ENCODE measurements around the gene MKRN2. TPM values are rescaled to one million over a fixed set of nuclear protein-coding genes. Genes with fewer than 3 reads are reported as not detected.

The MKRN2 gene
- total and polyA plus RNA-seq, 2 donors (not counting 3 experiments of a cell fraction or from before 2014, with no cell fraction given) = 27.3 to 29.9 TPM

- intact Hi-C loops (cut with micrococcal nuclease) (no loop called here), dilution Hi-C loops (cut with MboI; ENCODE audit: extremely low pct_ligation_motif_present, low sequenced_read_pairs) (no loop called here)
- no peak for TF ChIP-seq MAX (IDR thresholded peaks at IDR 0.05; ENCODE audit: insufficient read depth, insufficient read length)
- TF ChIP-seq MYC (IDR thresholded peaks at IDR 0.05; ENCODE audit: low read depth, low read length) = no peak
- no peak for TF ChIP-seq FOS (IDR thresholded peaks at IDR 0.05; ENCODE audit: borderline replicate concordance, insufficient read depth, low read length)
- TF ChIP-seq EZH2 (IDR thresholded peaks at IDR 0.05; ENCODE audit: borderline replicate concordance, low read depth, low read length, severe bottlenecking) = no peak
- no peak for DNase-seq (ENCODE audit: low read depth, low spot score)
- no peak overlapping the region for H3K9ac ChIP-seq (replicated peaks; ENCODE audit: extremely low read depth, insufficient read depth, low read length)
- ChIA-PET CTCF (no interaction called here), POLR2A (no interaction called here)
- H3K27ac ChIP-seq (ENCODE audit: insufficient read depth, low read depth, low read length) = no peak overlapping the region
- H3K4me3 ChIP-seq (replicated peaks in 1 of 3; ENCODE audit: insufficient read depth in 1 of 3, low read depth in 1 of 3, low read length in 3 of 3) = no peak overlapping the region
- H3K36me3 ChIP-seq (ENCODE audit: control insufficient read depth in 2 of 2, extremely low read depth in 1 of 2, insufficient read depth in 2 of 2, low read length in 2 of 2) = no peaks in the 10 kb centered on the region
- H3K9me1 ChIP-seq (replicated peaks; ENCODE audit: control insufficient read depth, extremely low read depth, insufficient read depth, low read length) = peaks cover 3% of the 10 kb centered on the region
- H3K4me1 ChIP-seq (ENCODE audit: control insufficient read depth, extremely low read depth, insufficient read depth, low read length) = peaks cover 18% of the 10 kb centered on the region
- FAIRE-seq = no peak
- no peak overlapping the region for H2AFZ ChIP-seq (ENCODE audit: low read depth, low read length)
- H3K79me2 ChIP-seq (ENCODE audit: control insufficient read depth, insufficient read depth, low read length) = peaks cover 88% of the 10 kb centered on the region
- no TSS peak for BruUV-seq (replicated peaks)
- H4K20me1 ChIP-seq (replicated peaks; ENCODE audit: control insufficient read depth, extremely low read depth, insufficient read depth, low read length) = peaks cover 4% of the 10 kb centered on the region
- H3K27me3 ChIP-seq (ENCODE audit: control insufficient read depth in 2 of 2, insufficient read depth in 2 of 2, low read length in 2 of 2) = no peaks in the 10 kb centered on the region
- no peak overlapping the region for H3K4me2 ChIP-seq (ENCODE audit: insufficient read depth, low read length)
- H3K9me3 ChIP-seq (replicated peaks; ENCODE audit: control insufficient read depth, insufficient read depth, low read length) = no peaks in the 10 kb centered on the region
These were observed 4.5 kb downstream of the MKRN2 start for GRCh38 chr3:12561397-12561796.

- CTCF ChIA-PET = interaction anchor here (0.6 to 1.6 kb wide), 4 partner anchors 9 to 49 kb away, joined by 3 to 7 read pairs (median 4); no protein-coding TSS in a partner anchor
- H2AFZ ChIP-seq (ENCODE audit: low read depth, low read length) = no peak overlapping the region
- no peak overlapping the region for H3K27ac ChIP-seq (ENCODE audit: insufficient read depth, low read depth, low read length)
- intact Hi-C loops (cut with micrococcal nuclease) = no loop called here
- POLR2A ChIA-PET = no interaction called here
- no peak overlapping the region for H3K4me3 ChIP-seq (replicated peaks in 1 of 3; ENCODE audit: insufficient read depth in 1 of 3, low read depth in 1 of 3, low read length in 3 of 3)
- H3K9me3 ChIP-seq (replicated peaks; ENCODE audit: control insufficient read depth, insufficient read depth, low read length) = no peaks in the 10 kb centered on the region
- H3K9ac ChIP-seq (replicated peaks; ENCODE audit: extremely low read depth, insufficient read depth, low read length) = no peak overlapping the region
- BruUV-seq (replicated peaks) = no TSS peak
- H4K20me1 ChIP-seq (replicated peaks; ENCODE audit: control insufficient read depth, extremely low read depth, insufficient read depth, low read length) = peaks cover 4% of the 10 kb centered on the region
- peaks cover 94% of the 10 kb centered on the region for H3K79me2 ChIP-seq (ENCODE audit: control insufficient read depth, insufficient read depth, low read length)
- dilution Hi-C loops (cut with MboI; ENCODE audit: extremely low pct_ligation_motif_present, low sequenced_read_pairs) = no loop called here
- H3K36me3 ChIP-seq (ENCODE audit: control insufficient read depth in 2 of 2, extremely low read depth in 1 of 2, insufficient read depth in 2 of 2, low read length in 2 of 2) = no peaks in the 10 kb centered on the region
- TF ChIP-seq FOS (IDR thresholded peaks at IDR 0.05; ENCODE audit: borderline replicate concordance, insufficient read depth, low read length) = no peak
- no peak for TF ChIP-seq GATA2 (IDR thresholded peaks at IDR 0.05; ENCODE audit: insufficient read depth, insufficient read length, low read depth, low read length)
- TF ChIP-seq POLR2A (IDR thresholded peaks at IDR 0.05; ENCODE audit: low read depth, low read length) = no peak
- TF ChIP-seq CTCF (IDR thresholded peaks at IDR 0.05; ENCODE audit: extremely low read depth in 1 of 2, insufficient read depth in 1 of 2, low read depth in 1 of 2, low read length in 2 of 2) = no peak
- no peak for TF ChIP-seq POLR2AphosphoS5 (IDR thresholded peaks at IDR 0.05; ENCODE audit: insufficient read depth, low read depth, low read length)
- no peak for TF ChIP-seq MAX (IDR thresholded peaks at IDR 0.05; ENCODE audit: insufficient read depth, insufficient read length)
- TF ChIP-seq JUN (IDR thresholded peaks at IDR 0.05; ENCODE audit: borderline replicate concordance, insufficient read depth, insufficient read length, low read depth) = no peak
- TF ChIP-seq EZH2 (IDR thresholded peaks at IDR 0.05; ENCODE audit: borderline replicate concordance, low read depth, low read length, severe bottlenecking) = no peak
- TF ChIP-seq MYC (IDR thresholded peaks at IDR 0.05; ENCODE audit: low read depth, low read length) = no peak
- H3K9me1 ChIP-seq (replicated peaks; ENCODE audit: control insufficient read depth, extremely low read depth, insufficient read depth, low read length) = peaks cover 3% of the 10 kb centered on the region
- peaks cover 16% of the 10 kb centered on the region for H3K4me1 ChIP-seq (ENCODE audit: control insufficient read depth, extremely low read depth, insufficient read depth, low read length)
- DNase-seq (ENCODE audit: low read depth, low spot score) = no peak
- H3K4me2 ChIP-seq (ENCODE audit: insufficient read depth, low read length) = no peak overlapping the region
- no peak for FAIRE-seq
- H3K27me3 ChIP-seq (ENCODE audit: control insufficient read depth in 2 of 2, insufficient read depth in 2 of 2, low read length in 2 of 2) = no peaks in the 10 kb centered on the region
These were observed 5.6 kb downstream of the MKRN2 start for GRCh38 chr3:12562451-12562850.

Data from endothelial cell of umbilical vein (primary cell).